SK-N-MC (cell line): ENCODE results near the gene SMPD3.

ENCODE experiments used
- EZH2 ChIP-seq: fragments of 200-600 bp; sonication (generic); IDR thresholded peaks from one replicate; pipeline ENCODE4 v1.6.1; 2017; ENCODE audit warnings: antibody characterized with exemption
- POLR2AphosphoS5 ChIP-seq: IDR thresholded peaks from 2 replicates; pipeline ENCODE4 v1.6.1; 2012; ENCODE audit warnings: mild to moderate bottlenecking, low read depth, low read length, borderline replicate concordance

DNA sequence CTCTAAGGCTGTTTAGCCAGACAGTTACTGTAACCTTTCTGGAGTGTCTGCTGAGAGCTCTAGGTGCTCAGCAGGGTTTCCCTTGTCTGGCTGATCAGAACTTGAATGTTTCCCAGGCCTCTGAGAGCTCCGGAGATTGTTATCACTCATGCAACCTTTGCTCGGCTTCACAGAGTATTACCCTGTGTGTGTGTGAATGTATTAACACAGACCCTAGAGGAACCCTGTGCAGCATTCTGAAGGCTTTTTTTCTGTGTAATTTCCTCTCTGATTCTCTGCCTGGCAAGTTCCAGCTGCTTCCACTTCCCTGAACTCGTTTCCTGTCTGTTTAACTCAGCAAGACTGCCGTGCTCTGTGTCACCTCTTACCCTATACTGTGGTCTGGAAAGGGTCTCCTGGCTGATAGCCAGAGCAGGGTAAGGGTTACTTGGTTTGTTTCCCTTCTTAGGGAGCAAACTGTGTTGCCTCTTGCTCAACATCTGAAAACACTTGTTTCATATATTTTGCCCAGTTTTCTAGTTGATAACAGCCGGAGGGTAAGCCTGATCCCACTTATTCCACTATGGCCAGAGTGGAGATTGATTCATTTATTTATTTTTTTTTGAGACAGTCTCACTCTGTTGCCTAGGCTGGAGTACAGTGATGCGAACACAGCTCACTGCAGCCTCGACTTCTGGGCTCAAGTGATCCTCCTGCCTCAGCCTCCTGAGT, 115.7 kb downstream of the SMPD3 start:
- TF ChIP-seq POLR2AphosphoS5: no peak
- TF ChIP-seq EZH2: no peak
